Breast epithelium (tissue), 4 donors: ENCODE data around the gene NPC2. TPM values are rescaled to one million over a fixed set of nuclear protein-coding genes. Genes with fewer than 3 reads are reported as not detected.
A peak's percentile ranks its signal among the peaks of the same experiment; 100 is the strongest.

Source experiments
- DNase-seq, 2 donors: peaks; one replicate each; pipeline ENCODE4 v3.0.0-alpha.2; 2019; ENCODE audit warnings: low spot score in 2 of 2
- H3K27ac ChIP-seq, 2 donors: fragments of 200-600 bp; sonication (generic) in 1 of 2; one replicate each; pipeline ENCODE4 v1.5.1; 2016 to 2019; ENCODE audit warnings: mild to moderate bottlenecking in 1 of 2
- H3K27me3 ChIP-seq, 2 donors: fragments of 200-600 bp; sonication (generic) in 1 of 2; one replicate each; pipeline versions ENCODE4 v1.5.1 to v1.6.0; 2017 to 2019; ENCODE audit warnings: control low read depth in 1 of 2, mild to moderate bottlenecking in 1 of 2
- H3K36me3 ChIP-seq: fragments of 200-600 bp; one replicate; pipeline ENCODE4 v1.5.1; 2019
- H3K4me1 ChIP-seq, 2 donors: fragments of 200-600 bp; sonication (generic); one replicate each; pipeline ENCODE4 v1.5.1; 2016 to 2019; ENCODE audit warnings: control low read depth in 1 of 2
- H3K4me3 ChIP-seq, 3 donors: fragments of 200-600 bp; sonication (generic); 1 replicate in 2 of 3; 2 replicates in 1 of 3; pipeline ENCODE4 v1.5.1; 2016 to 2019; ENCODE audit warnings: mild to moderate bottlenecking in 3 of 3, moderate library complexity in 2 of 3
- H3K9me3 ChIP-seq, 2 donors: fragments of 200-600 bp; sonication (generic) in 1 of 2; one replicate each; pipeline ENCODE4 v1.5.1; 2016 to 2019; ENCODE audit warnings: control low read depth in 1 of 2
- POLR2A ChIP-seq: fragments of 450-650 bp; IDR thresholded peaks from one replicate; pipeline ENCODE4 v1.6.1; 2016; ENCODE audit warnings: antibody characterized with exemption, mild to moderate bottlenecking, moderate library complexity
- POLR2AphosphoS5 ChIP-seq, 3 donors: sonication (generic); formaldehyde crosslinking; IDR thresholded peaks; one replicate each; pipeline ENCODE4 v1.6.1; 2017; ENCODE audit warnings: antibody characterized with exemption in 3 of 3
- intact Hi-C: fragments of 100-400 bp; cut with DNase I; formaldehyde crosslinking; loops from one replicate; pipeline ENCODE4 v1.15.1; 2023; ENCODE audit warnings: low total_unique reads
- total RNA-seq, 3 donors: library from RNA; depleted of rRNA; stranded (reverse); fragments of >200 nt; gene quantifications; one replicate each; pipeline ENCODE4 v1.1.0, GENCODE V29; 2016
- TF ChIP-seq, protein P1 (sequence below), 3 donors: fragments of 450-650 bp; IDR thresholded peaks; one replicate each; pipeline ENCODE4 v1.5.1; 2016 to 2017; ENCODE audit warnings: antibody characterized with exemption in 3 of 3, mild to moderate bottlenecking in 3 of 3, moderate library complexity in 3 of 3

NPC2 gene
- total RNA-seq, result 100 to 1,000 TPM; 277 to 663 (median 594) TPM

- H3K4me1 ChIP-seq, result peaks cover 0 to 13% of the 10 kb centered on the region in 2 donors
- peak within 1 kb of the TSS; percentile 92 to 98 for H3K27ac ChIP-seq
- no peaks in the 10 kb centered on the region for H3K27me3 ChIP-seq
- intact Hi-C loops, result no loop called here
- no peak for DNase-seq
- peak; percentile 55 to 83 (median 68) for TF ChIP-seq POLR2AphosphoS5 (IDR thresholded peaks at IDR 0.05)
- TF ChIP-seq POLR2A, result peak; percentile 42
- TF ChIP-seq, protein P1, sequence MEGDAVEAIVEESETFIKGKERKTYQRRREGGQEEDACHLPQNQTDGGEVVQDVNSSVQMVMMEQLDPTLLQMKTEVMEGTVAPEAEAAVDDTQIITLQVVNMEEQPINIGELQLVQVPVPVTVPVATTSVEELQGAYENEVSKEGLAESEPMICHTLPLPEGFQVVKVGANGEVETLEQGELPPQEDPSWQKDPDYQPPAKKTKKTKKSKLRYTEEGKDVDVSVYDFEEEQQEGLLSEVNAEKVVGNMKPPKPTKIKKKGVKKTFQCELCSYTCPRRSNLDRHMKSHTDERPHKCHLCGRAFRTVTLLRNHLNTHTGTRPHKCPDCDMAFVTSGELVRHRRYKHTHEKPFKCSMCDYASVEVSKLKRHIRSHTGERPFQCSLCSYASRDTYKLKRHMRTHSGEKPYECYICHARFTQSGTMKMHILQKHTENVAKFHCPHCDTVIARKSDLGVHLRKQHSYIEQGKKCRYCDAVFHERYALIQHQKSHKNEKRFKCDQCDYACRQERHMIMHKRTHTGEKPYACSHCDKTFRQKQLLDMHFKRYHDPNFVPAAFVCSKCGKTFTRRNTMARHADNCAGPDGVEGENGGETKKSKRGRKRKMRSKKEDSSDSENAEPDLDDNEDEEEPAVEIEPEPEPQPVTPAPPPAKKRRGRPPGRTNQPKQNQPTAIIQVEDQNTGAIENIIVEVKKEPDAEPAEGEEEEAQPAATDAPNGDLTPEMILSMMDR (IDR thresholded peaks at IDR 0.05), result no peak
- no peaks in the 10 kb centered on the region for H3K9me3 ChIP-seq
- peak within 1 kb of the TSS; percentile 88 to 94 (median 92) for H3K4me3 ChIP-seq
- H3K36me3 ChIP-seq, result no peaks in the 10 kb centered on the region
Observed at GRCh38 chr14:74492776-74493342, at the start of gene NPC2. Gene NPC2 (minus strand): TSS chr14:74493305. CDS start chr14:74493274, 31 bp downstream.

- Histone ChIP-seq H3K4me1 (no peaks in the 10 kb centered on the region), H3K36me3 (no peaks in the 10 kb centered on the region), H3K4me3 (no peak overlapping the region), H3K27me3 (no peaks in the 10 kb centered on the region), H3K27ac (no peak overlapping the region), H3K9me3 (no peaks in the 10 kb centered on the region)
- intact Hi-C loops, result no loop called here
- DNase-seq, result no peak
- no peak for TF ChIP-seq POLR2A
- TF ChIP-seq, protein P1 (IDR thresholded peaks at IDR 0.05), result no peak
- no peak for TF ChIP-seq POLR2AphosphoS5 (IDR thresholded peaks at IDR 0.05)
Observed at GRCh38 chr14:74542056-74542685, 49.1 kb upstream of the NPC2 start.

DNA sequence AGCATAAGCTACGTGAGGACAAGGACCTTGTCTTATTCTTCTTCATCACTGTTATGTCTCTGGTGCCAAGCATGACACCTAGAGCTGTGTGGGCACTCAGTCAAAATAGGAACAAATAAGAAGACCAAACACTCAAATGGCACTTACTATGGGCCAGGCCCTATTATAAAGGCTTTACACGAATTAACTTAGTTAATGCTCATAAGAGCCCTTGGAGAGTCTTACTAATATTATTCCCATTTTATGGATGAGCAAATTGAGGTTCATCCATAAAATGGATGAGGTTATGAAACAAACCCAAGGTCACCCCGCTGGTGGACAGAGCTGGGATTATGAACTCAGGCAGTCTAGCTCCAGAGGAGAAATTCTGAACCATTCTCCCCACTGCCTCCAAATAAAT is 48.1 kb upstream of the NPC2 start:
- TF ChIP-seq, protein P1 (IDR thresholded peaks at IDR 0.05), result no peak
- TF ChIP-seq POLR2A (no peak), POLR2AphosphoS5 (IDR thresholded peaks at IDR 0.05) (no peak)

GRCh38 chr14:74539503-74539902 is 46.4 kb upstream of the NPC2 start:
- Histone ChIP-seq H3K4me3 (no peak overlapping the region), H3K27me3 (no peaks in the 10 kb centered on the region), H3K36me3 (no peaks in the 10 kb centered on the region), H3K9me3 (no peaks in the 10 kb centered on the region), H3K4me1 (no peaks in the 10 kb centered on the region), H3K27ac (no peak overlapping the region)
- intact Hi-C loops, result no loop called here
- TF ChIP-seq, protein P1 (IDR thresholded peaks at IDR 0.05), result no peak
- no peak for TF ChIP-seq POLR2A
- TF ChIP-seq POLR2AphosphoS5 (IDR thresholded peaks at IDR 0.05), result no peak
- DNase-seq, result no peak

More for the DNA sequence above, 48.1 kb upstream of the NPC2 start:
- Histone ChIP-seq H3K4me3 (no peak overlapping the region), H3K27me3 (no peaks in the 10 kb centered on the region), H3K36me3 (no peaks in the 10 kb centered on the region), H3K4me1 (no peaks in the 10 kb centered on the region), H3K27ac (no peak overlapping the region), H3K9me3 (no peaks in the 10 kb centered on the region)
- no peak for DNase-seq
- intact Hi-C loops, result no loop called here
